Mesenchymal stem cell (in vitro differentiated cells and primary cell): ENCODE measurements around the gene WSCD2.

Experiments used
- DNase-seq: peaks from one replicate; pipeline ENCODE4 v3.0.0-alpha.2; 2013
- H2AFZ ChIP-seq: one replicate; pipeline ENCODE4 v1.6.1; 2013; ENCODE audit warnings: low read depth, mild to moderate bottlenecking, control low read depth, inconsistent platforms, low read length, moderate library complexity
- H2AK5ac ChIP-seq: 2 replicates; pipeline ENCODE4 v1.6.1; 2013; ENCODE audit warnings: low read length, moderate library complexity, mild to moderate bottlenecking, inconsistent platforms; ENCODE audit not compliant: severe bottlenecking
- H2BK120ac ChIP-seq: one replicate; pipeline ENCODE4 v1.6.1; 2013; ENCODE audit warnings: low read depth, mild to moderate bottlenecking, inconsistent platforms, low read length, moderate library complexity
- H2BK12ac ChIP-seq, 2 experiments: one replicate each; pipeline ENCODE4 v1.6.1; 2013; ENCODE audit warnings: inconsistent platforms in 2 of 2, low read length in 2 of 2, mild to moderate bottlenecking in 2 of 2, moderate library complexity in 2 of 2, control low read depth in 1 of 2
- H2BK15ac ChIP-seq: one replicate; pipeline ENCODE4 v1.6.1; 2013; ENCODE audit warnings: mild to moderate bottlenecking, low read depth, inconsistent platforms; ENCODE audit not compliant: poor library complexity, severe bottlenecking
- H2BK5ac ChIP-seq: 2 replicates; pipeline ENCODE4 v1.6.1; 2013; ENCODE audit warnings: low read depth, mild to moderate bottlenecking, low read length, control low read depth, inconsistent platforms; ENCODE audit not compliant: poor library complexity, severe bottlenecking
- H3K14ac ChIP-seq, 2 experiments: one replicate each; pipeline ENCODE4 v1.6.1; 2013; ENCODE audit warnings: inconsistent platforms in 2 of 2, low read length in 2 of 2, control low read depth in 1 of 2, mild to moderate bottlenecking in 1 of 2, moderate library complexity in 1 of 2
- H3K18ac ChIP-seq, 2 experiments: one replicate each; pipeline ENCODE4 v1.6.1; 2013; ENCODE audit warnings: inconsistent platforms in 2 of 2, low read length in 2 of 2, control low read depth in 1 of 2, low read depth in 1 of 2, mild to moderate bottlenecking in 1 of 2
- H3K23ac ChIP-seq, 2 experiments: one replicate each; pipeline ENCODE4 v1.6.1; 2013; ENCODE audit warnings: inconsistent platforms in 2 of 2, low read length in 2 of 2, mild to moderate bottlenecking in 2 of 2, moderate library complexity in 2 of 2, control low read depth in 1 of 2
- H3K27ac ChIP-seq: 2 replicates; pipeline ENCODE4 v1.5.1; 2013; ENCODE audit warnings: mild to moderate bottlenecking, moderate library complexity, low read length, control low read depth, inconsistent platforms; ENCODE audit not compliant: poor library complexity, severe bottlenecking
- H3K27me3 ChIP-seq, 2 experiments: 2 replicates each; pipeline versions ENCODE4 v1.6.1 to v1.7.0; 2013; ENCODE audit warnings: low read length in 2 of 2, mild to moderate bottlenecking in 2 of 2, moderate library complexity in 2 of 2, control low read depth in 1 of 2, inconsistent platforms in 1 of 2; ENCODE audit not compliant: control insufficient read depth in 1 of 2, insufficient read depth in 1 of 2
- H3K36me3 ChIP-seq, 2 experiments: 2 replicates each; pipeline versions ENCODE4 v1.6.1 to v1.7.0; 2013; ENCODE audit warnings: low read length in 2 of 2, control low read depth in 1 of 2, inconsistent platforms in 1 of 2, low read depth in 1 of 2, mild to moderate bottlenecking in 1 of 2; ENCODE audit not compliant: insufficient read depth in 2 of 2, control insufficient read depth in 1 of 2
- H3K4ac ChIP-seq, 2 experiments: one replicate each; pipeline ENCODE4 v1.6.1; 2013; ENCODE audit warnings: inconsistent platforms in 2 of 2, low read length in 2 of 2, mild to moderate bottlenecking in 2 of 2, moderate library complexity in 2 of 2, control low read depth in 1 of 2, low read depth in 1 of 2
- H3K4me1 ChIP-seq: 2 replicates; pipeline ENCODE4 v1.6.1; 2013; ENCODE audit warnings: low read depth, low read length, control low read depth; ENCODE audit not compliant: control insufficient read depth, insufficient read depth
- H3K4me2 ChIP-seq: 2 replicates; pipeline ENCODE4 v1.6.1; 2013; ENCODE audit warnings: low read length, mild to moderate bottlenecking, inconsistent platforms; ENCODE audit not compliant: poor library complexity, severe bottlenecking
- H3K4me3 ChIP-seq, 2 experiments: 2 replicates each; pipeline versions ENCODE4 v1.5.1 to v1.7.0; 2013; ENCODE audit warnings: low read length in 2 of 2, mild to moderate bottlenecking in 2 of 2, control low read depth in 1 of 2, low read depth in 1 of 2; ENCODE audit not compliant: insufficient read depth in 1 of 2
- H3K79me1 ChIP-seq: replicated peaks from 2 replicates; pipeline ENCODE4 v1.6.1; 2013; ENCODE audit warnings: mild to moderate bottlenecking, control low read depth, low read length, inconsistent platforms; ENCODE audit not compliant: poor library complexity, severe bottlenecking
- H3K9ac ChIP-seq: 2 replicates; pipeline ENCODE4 v1.7.0; 2013; ENCODE audit warnings: mild to moderate bottlenecking, low read length, moderate library complexity
- H3K9me3 ChIP-seq: 2 replicates; pipeline ENCODE4 v1.7.0; 2013; ENCODE audit warnings: mild to moderate bottlenecking, low read length; ENCODE audit not compliant: control insufficient read depth
- H4K8ac ChIP-seq: one replicate; pipeline ENCODE4 v1.6.1; 2013; ENCODE audit warnings: inconsistent platforms, mild to moderate bottlenecking, low read length, moderate library complexity
- H4K91ac ChIP-seq: one replicate; pipeline ENCODE4 v1.6.1; 2013; ENCODE audit warnings: mild to moderate bottlenecking, low read length, inconsistent platforms
- WGBS: methylation state at CpG from one replicate; pipeline ENCODE4 v1.1.7; 2013; ENCODE audit warnings: mixed read lengths; 5-methylcytosine and 5-hydroxymethylcytosine counted together

Gene WSCD2

GRCh38 chr12:108117163-108117849 lies 11.8 kb upstream of the WSCD2 start:
- WGBS: 74% methylated on average over 5 of the region's 6 CpGs
- Histone ChIP-seq H3K23ac (no peak overlapping the region), H3K4me2 (peak overlapping the region; percentile 19), H3K79me1 (no peaks in the 10 kb centered on the region), H4K8ac (no peak overlapping the region), H2BK15ac (no peak overlapping the region), H4K91ac (no peak overlapping the region), H2AFZ (no peak overlapping the region), H3K4me1 (no peaks in the 10 kb centered on the region), H3K14ac (no peak overlapping the region), H3K18ac (no peak overlapping the region), H3K9me3 (no peaks in the 10 kb centered on the region), H2AK5ac (no peak overlapping the region), H3K27me3 (peaks cover 4 to 50% of the 10 kb centered on the region in 2 experiments), H2BK12ac (no peak overlapping the region), H3K36me3 (no peaks in the 10 kb centered on the region), H3K4me3 (no peak overlapping the region), H2BK5ac (no peak overlapping the region), H3K27ac (no peak overlapping the region), H3K9ac (no peak overlapping the region), H3K4ac (no peak overlapping the region), H2BK120ac (no peak overlapping the region)
- no peak for DNase-seq

GRCh38 chr12:108117902-108118301 lies 11.2 kb upstream of the WSCD2 start:
- Histone ChIP-seq H3K14ac (no peak overlapping the region), H3K27ac (no peak overlapping the region), H3K4me3 (no peak overlapping the region), H3K4ac (no peak overlapping the region), H2BK15ac (no peak overlapping the region), H2AK5ac (no peak overlapping the region), H2BK120ac (no peak overlapping the region), H3K9me3 (no peaks in the 10 kb centered on the region), H3K9ac (no peak overlapping the region), H3K23ac (no peak overlapping the region), H4K8ac (no peak overlapping the region), H2AFZ (no peak overlapping the region), H3K18ac (no peak overlapping the region), H3K36me3 (no peaks in the 10 kb centered on the region), H2BK5ac (no peak overlapping the region), H3K4me2 (no peak overlapping the region), H3K27me3 (peaks cover 4 to 44% of the 10 kb centered on the region in 2 experiments), H4K91ac (no peak overlapping the region), H3K79me1 (no peaks in the 10 kb centered on the region), H2BK12ac (no peak overlapping the region), H3K4me1 (no peaks in the 10 kb centered on the region)
- no peak for DNase-seq

- WGBS: 73% methylated on average over 7 of the region's 7 CpGs
- Histone ChIP-seq H2BK120ac (no peak overlapping the region), H2BK5ac (no peak overlapping the region)
These were observed 9.7 kb upstream of the WSCD2 start for GRCh38 chr12:108119126-108119973.

More at GRCh38 chr12:108119126-108119973, 9.7 kb upstream of the WSCD2 start:
- no peak overlapping the region for H3K4ac ChIP-seq
- H3K4me1 ChIP-seq: no peaks in the 10 kb centered on the region
- H4K91ac ChIP-seq: no peak overlapping the region
- H2BK15ac ChIP-seq: no peak overlapping the region
- no peak overlapping the region for H3K27ac ChIP-seq
- no peak overlapping the region for H3K14ac ChIP-seq
- no peak overlapping the region for H3K18ac ChIP-seq
- H3K27me3 ChIP-seq: peaks cover 4 to 38% of the 10 kb centered on the region in 2 experiments
- H3K9ac ChIP-seq: no peak overlapping the region
- no peaks in the 10 kb centered on the region for H3K9me3 ChIP-seq
- no peak overlapping the region for H2BK12ac ChIP-seq
- no peak for DNase-seq
- no peak overlapping the region for H3K4me2 ChIP-seq
- no peaks in the 10 kb centered on the region for H3K36me3 ChIP-seq
- H3K79me1 ChIP-seq: no peaks in the 10 kb centered on the region
- no peak overlapping the region for H2AK5ac ChIP-seq
- H3K4me3 ChIP-seq: no peak overlapping the region
- H3K23ac ChIP-seq: no peak overlapping the region
- no peak overlapping the region for H4K8ac ChIP-seq
- H2AFZ ChIP-seq: no peak overlapping the region
